ENCODE measurements around the gene MAP3K7.

GRCh38 chr6:90484385-90484784 is 102.5 kb downstream of the MAP3K7 start:
- TF ChIP-seq CTCF (IDR thresholded peaks at IDR 0.05) (no peak), EZH2phosphoT487 (IDR thresholded peaks at IDR 0.05) (no peak), EZH2 (IDR thresholded peaks at IDR 0.05) (no peak)

All from neural progenitor cell (in vitro differentiated cells).